PC-9 (cell line): ENCODE results near the gene ODAD4. TPM values are rescaled to one million over a fixed set of nuclear protein-coding genes. Genes with fewer than 3 reads are reported as not detected.

ENCODE experiments used
- BruUV-seq: library from RNA; stranded (reverse); fragments of 400-500 nt; replicated peaks from 2 replicates; lab custom pipeline; 2021; lab: Mats Ljungman, UMichigan
- CTCF ChIA-PET: fragments of 300-600 bp; sonication (Branson Sonifier 250); formaldehyde crosslinking; loops from one replicate; lab custom pipeline; 2022; ENCODE audit warnings: antibody characterized with exemption; lab: Charles Lee
- POLR2A ChIA-PET: fragments of 300-600 bp; sonication (Branson Sonifier 250); formaldehyde crosslinking; loops from one replicate; lab custom pipeline; 2022; ENCODE audit warnings: antibody characterized with exemption; ENCODE audit not compliant: unreplicated experiment; lab: Charles Lee
- DNase-seq, 2 experiments: peaks; one replicate each; pipeline versions ENCODE4 v3.0.0 to v3.0.0-alpha.2; 2015 to 2022; ENCODE audit warnings: mixed read lengths in 1 of 2
- H2AFZ ChIP-seq: fragments of 200-600 bp; sonication (generic); 2 replicates; pipeline ENCODE4 v1.8.1; 2017; ENCODE audit warnings: antibody characterized with exemption
- H3F3A ChIP-seq: fragments of 200-600 bp; sonication (generic); 2 replicates; pipeline ENCODE4 v1.8.1; 2017; ENCODE audit warnings: antibody characterized with exemption, mild to moderate bottlenecking, low read depth; ENCODE audit not compliant: insufficient read depth
- H3K27ac ChIP-seq: fragments of 200-600 bp; sonication (generic); 2 replicates; pipeline ENCODE4 v1.6.1; 2016; ENCODE audit warnings: mixed run types
- H3K27me3 ChIP-seq: fragments of 200-600 bp; sonication (generic); 2 replicates; pipeline ENCODE4 v1.6.1; 2016; ENCODE audit warnings: low read depth, mixed run types; ENCODE audit not compliant: insufficient read depth
- H3K36me3 ChIP-seq: fragments of 200-600 bp; sonication (generic); 2 replicates; pipeline ENCODE4 v1.6.1; 2016; ENCODE audit warnings: low read depth, mixed run types
- H3K4me1 ChIP-seq: fragments of 200-600 bp; sonication (generic); replicated peaks from 2 replicates; pipeline ENCODE4 v1.6.1; 2016; ENCODE audit warnings: mixed run types; ENCODE audit not compliant: insufficient read depth
- H3K4me2 ChIP-seq: fragments of 200-600 bp; sonication (generic); 2 replicates; pipeline ENCODE4 v1.6.1; 2017; ENCODE audit warnings: mixed run types
- H3K4me3 ChIP-seq: fragments of 200-600 bp; sonication (generic); 2 replicates; pipeline ENCODE4 v1.6.1; 2016; ENCODE audit warnings: mixed run types
- H3K79me2 ChIP-seq: fragments of 200-600 bp; sonication (generic); 2 replicates; pipeline ENCODE4 v1.6.1; 2017; ENCODE audit warnings: low read depth, mixed run types
- H3K9me2 ChIP-seq: fragments of 200-600 bp; sonication (generic); 2 replicates; pipeline ENCODE4 v1.8.1; 2017; ENCODE audit warnings: mild to moderate bottlenecking; ENCODE audit not compliant: insufficient read depth
- H3K9me3 ChIP-seq: fragments of 200-600 bp; sonication (generic); 2 replicates; pipeline ENCODE4 v1.8.1; 2016; ENCODE audit warnings: low read depth; ENCODE audit not compliant: insufficient read depth
- H4K20me1 ChIP-seq: fragments of 200-600 bp; sonication (generic); 2 replicates; pipeline ENCODE4 v1.8.1; 2017; ENCODE audit not compliant: insufficient read depth
- CTCF ChIP-seq: fragments of 200-600 bp; sonication (generic); conservative IDR thresholded peaks from 2 replicates; pipeline ENCODE4 v1.6.1; 2017; ENCODE audit warnings: mixed run types, antibody characterized with exemption, mild to moderate bottlenecking, moderate library complexity
- EZH2 ChIP-seq: fragments of 200-600 bp; sonication (generic); IDR thresholded peaks from 2 replicates; pipeline ENCODE4 v1.8.0; 2017; ENCODE audit warnings: antibody characterized with exemption, low read depth
- intact Hi-C: fragments of 100-400 bp; cut with micrococcal nuclease; formaldehyde crosslinking; loops from one replicate; pipeline ENCODE4 v1.10.0; 2022; ENCODE audit not compliant: unreplicated experiment
- total RNA-seq: library from RNA; stranded (reverse); gene quantifications from 2 replicates; pipeline ENCODE4 v1.2.3, GENCODE V29; 2021

Gene ODAD4
- total RNA-seq, 1 experiment from 2014 or later = 4.0 TPM

GRCh38 chr17:41914358-41914766 is 16.1 kb upstream of the ODAD4 start:
- no peak for TF ChIP-seq CTCF
- no peak for TF ChIP-seq EZH2
- CTCF ChIA-PET = no interaction called here
- intact Hi-C loops = no loop called here

GRCh38 chr17:41915020-41915419 is 15.4 kb upstream of the ODAD4 start:
- H3K4me1 ChIP-seq = peaks cover 26% of the 10 kb centered on the region
- peak overlapping the region; percentile 51; the same call in 1 of the 2 replicates for H3K4me2 ChIP-seq
- TF ChIP-seq EZH2 (no peak), CTCF (no peak)
- H3K4me3 ChIP-seq = no peak overlapping the region
- ChIA-PET POLR2A (no interaction called here), CTCF (interaction anchor here (0.6 kb wide), 1 partner anchor 41 kb away, joined by 9 read pairs; no protein-coding TSS in a partner anchor)
- intact Hi-C loops = no loop called here
- no peaks in the 10 kb centered on the region for H3K9me3 ChIP-seq
- peaks cover 9% of the 10 kb centered on the region for H3F3A ChIP-seq
- H3K27me3 ChIP-seq = no peaks in the 10 kb centered on the region
- no peak overlapping the region for H2AFZ ChIP-seq
- H3K36me3 ChIP-seq = peaks cover 10% of the 10 kb centered on the region
- H3K79me2 ChIP-seq = peaks cover 66% of the 10 kb centered on the region
- no peak overlapping the region for H3K27ac ChIP-seq
- BruUV-seq = no TSS peak
- no peak for DNase-seq
- peaks cover 45% of the 10 kb centered on the region for H4K20me1 ChIP-seq
- H3K9me2 ChIP-seq = no peaks in the 10 kb centered on the region

More at GRCh38 chr17:41914358-41914766, 16.1 kb upstream of the ODAD4 start:
- no peaks in the 10 kb centered on the region for H3K9me2 ChIP-seq
- H3K9me3 ChIP-seq = no peaks in the 10 kb centered on the region
- no peak for DNase-seq
- H3K4me2 ChIP-seq = no peak overlapping the region
- H4K20me1 ChIP-seq = peaks cover 45% of the 10 kb centered on the region
- POLR2A ChIA-PET = no interaction called here
- no peaks in the 10 kb centered on the region for H3K27me3 ChIP-seq
- H2AFZ ChIP-seq = no peak overlapping the region
- peaks cover 21% of the 10 kb centered on the region for H3K4me1 ChIP-seq
- no peak overlapping the region for H3K27ac ChIP-seq
- H3K79me2 ChIP-seq = peaks cover 66% of the 10 kb centered on the region
- no peak overlapping the region for H3K4me3 ChIP-seq
- peaks cover 16% of the 10 kb centered on the region for H3K36me3 ChIP-seq
- peaks cover 2% of the 10 kb centered on the region for H3F3A ChIP-seq
- no TSS peak for BruUV-seq

- peak overlapping the region; percentile 51 for H3K4me2 ChIP-seq
- H3K27me3 ChIP-seq = no peaks in the 10 kb centered on the region
- POLR2A ChIA-PET = no interaction called here
- peaks cover 45% of the 10 kb centered on the region for H4K20me1 ChIP-seq
- CTCF ChIA-PET = interaction anchor here (0.6 kb wide), 1 partner anchor 40 kb away, joined by 9 read pairs; no protein-coding TSS in a partner anchor
- H3K36me3 ChIP-seq = peaks cover 9% of the 10 kb centered on the region
- no peak for TF ChIP-seq CTCF
- TF ChIP-seq EZH2 = no peak
- peaks cover 14% of the 10 kb centered on the region for H3F3A ChIP-seq
- no peak overlapping the region for H3K27ac ChIP-seq
- no peak overlapping the region for H2AFZ ChIP-seq
- no peaks in the 10 kb centered on the region for H3K9me3 ChIP-seq
- intact Hi-C loops = no loop called here
- peaks cover 66% of the 10 kb centered on the region for H3K79me2 ChIP-seq
- no peaks in the 10 kb centered on the region for H3K9me2 ChIP-seq
- no peak for DNase-seq
- no peak overlapping the region for H3K4me3 ChIP-seq
- BruUV-seq = no TSS peak
- peaks cover 32% of the 10 kb centered on the region for H3K4me1 ChIP-seq
These were observed 14.9 kb upstream of the ODAD4 start for GRCh38 chr17:41915566-41915965.
